HG03378 (cell line): ENCODE measurements around the gene ABHD12B.

Experiments
- ATAC-seq: cut with Tn5 transposase; IDR thresholded peaks from one replicate; pipeline ENCODE4 v1.9.1; 2021; ENCODE audit warnings: mild to moderate bottlenecking, moderate library complexity; ENCODE audit not compliant: unreplicated experiment

Gene ABHD12B

DNA sequence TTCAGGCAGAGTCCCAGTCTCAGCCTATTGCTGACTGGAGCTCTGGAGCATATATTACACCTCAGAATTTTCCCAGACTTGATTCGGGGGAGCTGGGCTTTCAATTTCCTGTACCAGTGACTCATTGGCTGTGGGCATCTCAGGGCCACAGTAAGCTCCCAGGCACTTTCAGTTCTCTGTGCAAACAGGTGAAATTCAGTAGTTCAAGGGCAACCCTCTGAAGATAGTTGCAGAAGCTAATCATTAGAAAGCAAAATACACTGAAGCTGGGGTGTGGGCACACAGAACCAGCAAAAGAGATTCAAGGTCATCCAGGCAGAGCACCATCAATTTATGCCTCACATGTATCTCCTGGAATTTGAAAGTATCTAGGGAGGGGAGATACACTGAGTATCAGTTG is 32.8 kb upstream of the ABHD12B start:
- peak; percentile 53 for ATAC-seq

DNA sequence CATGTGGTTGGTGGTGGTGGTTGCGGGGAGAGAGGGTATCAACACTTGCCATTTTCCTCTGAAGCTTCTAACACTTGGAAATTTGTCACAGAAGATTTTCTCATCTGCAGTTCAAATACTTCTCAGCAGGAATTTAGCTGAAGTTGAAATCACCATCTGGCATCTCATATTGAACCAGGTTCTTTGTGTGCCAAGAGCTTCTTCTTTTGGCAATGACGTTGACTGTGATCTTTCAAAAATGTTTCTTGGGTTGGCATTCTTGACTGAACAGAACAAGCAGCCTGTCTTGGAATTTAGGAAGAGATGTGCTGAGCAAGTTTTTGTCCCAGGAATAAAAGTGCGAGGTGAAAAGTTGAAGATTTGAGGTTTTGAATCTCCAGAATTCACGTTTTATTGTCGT is 32.2 kb upstream of the ABHD12B start:
- no peak for ATAC-seq

GRCh38 chr14:50844391-50844790 is 27.5 kb upstream of the ABHD12B start:
- no peak for ATAC-seq

- ATAC-seq = no peak
Measured at GRCh38 chr14:50845166-50845565, 26.7 kb upstream of the ABHD12B start.

DNA sequence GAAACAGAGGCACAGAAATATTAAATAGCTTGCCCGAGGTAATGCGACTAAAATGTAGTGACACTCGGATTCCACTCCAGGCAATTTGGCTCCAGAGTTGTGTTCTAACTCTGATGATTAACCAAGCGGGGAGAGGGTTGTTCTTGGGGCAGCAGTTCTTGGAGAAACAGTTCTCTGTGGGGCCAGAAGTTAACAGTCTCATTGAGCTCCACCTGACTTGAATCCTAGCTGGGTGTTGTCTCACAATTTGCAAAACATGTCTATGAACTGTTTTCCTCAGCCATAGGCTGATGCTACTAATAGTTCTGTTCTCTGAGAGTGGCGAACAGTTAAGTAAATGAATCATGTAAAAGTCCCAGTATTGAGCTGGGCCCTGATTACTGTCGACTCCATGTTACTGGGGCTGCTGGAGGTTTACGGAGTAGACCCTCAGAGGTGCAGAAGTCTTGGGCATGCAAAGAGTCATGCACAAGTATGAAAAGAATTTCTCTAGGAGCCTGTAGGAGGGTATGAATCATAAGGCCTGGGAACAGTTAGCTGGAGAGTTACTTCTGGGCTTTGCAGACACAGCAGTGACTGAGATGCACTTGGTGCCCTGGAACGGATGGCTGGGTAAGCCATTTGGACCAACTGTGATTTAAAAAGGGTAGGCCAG is 25.5 kb upstream of the ABHD12B start:
- no peak for ATAC-seq

DNA sequence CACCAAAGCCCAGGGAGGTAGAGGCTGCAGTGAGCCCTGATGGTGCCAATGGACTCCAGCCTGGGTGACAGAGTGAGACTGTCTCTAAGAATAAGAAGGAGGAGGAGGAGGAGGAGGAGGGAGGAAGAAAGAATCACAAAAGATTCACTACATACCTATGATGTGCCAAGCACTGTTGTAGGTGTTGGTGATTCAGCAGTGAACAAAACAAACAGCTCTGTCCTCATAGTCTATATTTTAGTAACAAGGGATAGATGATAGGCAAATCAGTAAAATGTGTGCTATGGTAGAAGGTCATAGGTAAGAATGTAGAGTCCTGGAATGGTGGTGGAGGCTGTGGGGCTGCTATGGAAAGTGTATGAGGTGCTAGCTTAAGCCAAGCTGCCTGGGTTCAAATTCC is 18.0 kb upstream of the ABHD12B start:
- ATAC-seq = no peak

- ATAC-seq = no peak
Measured at GRCh38 chr14:50854521-50854920, 17.3 kb upstream of the ABHD12B start.

DNA sequence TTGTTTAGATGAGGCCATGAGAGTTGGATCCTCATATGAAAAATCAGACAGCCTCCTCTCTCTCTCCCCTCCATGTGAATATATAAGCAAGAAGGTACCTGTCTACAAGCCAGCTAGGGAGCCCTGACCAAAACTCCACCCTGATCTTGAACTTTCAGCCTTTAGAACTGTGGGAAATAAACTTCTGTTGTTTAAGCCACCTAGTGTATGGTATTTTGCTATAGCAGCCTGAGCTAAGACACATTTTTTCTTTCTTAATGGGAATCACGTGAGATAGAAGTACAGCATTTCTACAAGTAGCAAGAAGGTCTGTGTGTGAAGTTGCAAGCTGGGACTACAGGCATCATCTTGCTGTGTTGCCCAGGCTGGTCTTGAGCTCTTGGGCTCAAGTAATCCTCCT is 16.3 kb upstream of the ABHD12B start:
- no peak for ATAC-seq

DNA sequence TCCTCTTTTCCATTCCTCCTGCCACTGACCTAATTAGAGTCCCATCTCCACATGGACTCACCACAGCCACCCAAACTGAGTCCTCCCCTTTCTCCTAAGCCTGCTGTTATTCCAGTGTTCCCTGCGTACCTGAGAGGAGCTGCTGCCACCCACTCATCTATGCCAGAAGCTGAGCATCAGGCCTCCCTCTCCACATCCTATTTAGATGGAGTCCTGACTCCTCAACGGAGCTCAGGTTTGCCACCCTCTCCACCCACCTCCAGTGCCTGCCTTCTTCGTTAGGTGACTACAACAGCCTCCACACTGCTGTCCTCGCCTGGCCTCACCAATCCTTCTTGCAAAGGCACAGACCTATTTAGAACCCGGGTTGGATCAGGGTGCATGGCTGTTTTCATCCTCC is 15.2 kb upstream of the ABHD12B start:
- ATAC-seq = no peak

GRCh38 chr14:50859296-50859624 is 12.6 kb upstream of the ABHD12B start:
- ATAC-seq = no peak

DNA sequence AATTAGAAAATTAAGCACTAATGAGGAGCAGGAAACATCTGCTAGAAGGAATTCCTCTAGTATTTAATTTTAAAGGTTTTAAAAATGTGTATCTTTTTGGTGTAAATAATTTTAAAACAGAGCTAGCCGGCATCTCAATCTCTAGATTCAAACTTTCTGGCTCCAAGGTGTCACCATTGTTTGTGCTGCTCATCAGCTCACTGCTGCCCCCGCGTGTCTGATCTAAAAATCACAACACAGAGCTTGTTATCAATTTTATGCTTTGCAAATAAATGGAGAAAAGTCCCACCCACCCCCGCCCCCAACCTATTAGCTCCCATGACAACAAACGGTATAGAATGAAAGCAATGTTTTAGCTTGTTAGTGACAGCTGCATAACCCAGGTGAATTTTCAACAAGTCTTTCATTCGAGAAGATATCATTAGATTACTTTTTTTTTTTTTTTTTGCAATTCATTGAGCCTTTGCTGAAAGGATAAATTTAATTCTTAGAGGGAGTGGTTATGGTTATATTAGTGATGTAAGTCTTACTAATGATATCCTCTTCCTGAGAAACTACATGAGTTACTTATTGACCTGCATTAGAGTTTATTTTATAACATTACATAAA is 11.3 kb upstream of the ABHD12B start:
- ATAC-seq = no peak

DNA sequence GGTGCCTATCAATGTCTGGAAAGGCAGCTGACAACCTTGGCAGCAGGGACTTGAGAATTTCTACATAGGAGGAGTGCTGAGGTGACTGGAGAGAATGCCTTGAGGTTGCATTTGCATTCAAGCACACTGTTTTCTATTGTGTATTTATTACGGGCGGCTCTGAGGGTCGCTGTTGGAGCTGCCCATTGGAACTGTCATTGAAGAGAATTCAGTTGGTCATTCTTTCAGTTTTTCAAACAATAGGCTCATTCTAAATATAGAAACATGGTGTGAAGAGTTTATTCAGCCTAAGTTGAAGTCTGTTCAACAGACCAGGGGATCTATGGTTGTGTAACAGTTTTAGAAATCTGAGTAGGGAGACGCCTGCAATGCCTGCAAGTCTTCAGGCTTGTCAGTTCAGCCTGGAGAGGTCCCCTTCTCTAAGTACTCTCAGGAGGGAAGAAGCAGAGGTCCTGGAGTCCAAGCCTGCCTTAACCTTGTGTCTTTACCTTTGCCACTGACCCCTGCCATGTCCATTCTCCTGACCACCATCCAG is 9.8 kb upstream of the ABHD12B start:
- no peak for ATAC-seq

GRCh38 chr14:50864237-50864636 is 7.6 kb upstream of the ABHD12B start:
- ATAC-seq = no peak

DNA sequence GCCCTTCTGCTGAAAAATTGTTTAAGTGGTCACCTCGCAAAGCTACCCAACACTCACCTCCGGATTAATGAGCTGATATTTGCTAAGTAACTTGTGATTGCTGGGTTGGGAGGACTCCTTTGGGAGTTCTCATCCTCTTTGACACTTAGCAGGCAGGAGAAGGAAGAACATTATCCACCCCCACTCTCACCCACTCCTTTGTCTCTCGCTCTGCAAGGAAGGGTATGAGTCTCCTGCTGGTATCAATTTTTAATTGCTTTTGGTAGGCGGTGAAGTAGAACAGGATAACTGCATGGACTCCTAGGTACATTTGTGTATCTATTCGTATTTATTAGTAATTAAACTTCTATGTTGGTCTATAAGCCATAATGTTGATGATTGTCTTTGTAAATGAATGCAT is 6.9 kb upstream of the ABHD12B start:
- no peak for ATAC-seq

- ATAC-seq = no peak
Measured at GRCh38 chr14:50865391-50866076, 6.3 kb upstream of the ABHD12B start.

DNA sequence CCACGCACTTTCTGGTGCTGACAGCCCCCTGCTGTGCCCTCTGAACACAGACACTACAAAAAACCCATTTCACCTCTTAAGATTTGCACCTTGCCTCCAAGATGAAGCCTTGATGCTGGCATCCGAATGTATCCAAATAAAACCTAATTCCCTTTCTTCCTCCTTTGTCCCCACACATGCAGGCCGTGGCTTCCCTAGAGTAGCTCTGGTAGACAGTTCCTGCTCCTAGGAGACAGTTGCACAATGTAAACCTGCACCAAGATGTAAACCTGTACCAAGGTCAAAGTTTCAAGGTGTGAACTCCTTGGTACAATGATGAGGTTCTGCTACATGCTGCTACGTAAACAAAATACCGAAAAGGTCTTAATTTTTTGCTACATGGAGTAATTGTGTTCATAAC is 625 bp upstream of the ABHD12B start:
- ATAC-seq = no peak

- no peak for ATAC-seq
Measured at GRCh38 chr14:50874757-50875156, 2.9 kb downstream of the ABHD12B start.

DNA sequence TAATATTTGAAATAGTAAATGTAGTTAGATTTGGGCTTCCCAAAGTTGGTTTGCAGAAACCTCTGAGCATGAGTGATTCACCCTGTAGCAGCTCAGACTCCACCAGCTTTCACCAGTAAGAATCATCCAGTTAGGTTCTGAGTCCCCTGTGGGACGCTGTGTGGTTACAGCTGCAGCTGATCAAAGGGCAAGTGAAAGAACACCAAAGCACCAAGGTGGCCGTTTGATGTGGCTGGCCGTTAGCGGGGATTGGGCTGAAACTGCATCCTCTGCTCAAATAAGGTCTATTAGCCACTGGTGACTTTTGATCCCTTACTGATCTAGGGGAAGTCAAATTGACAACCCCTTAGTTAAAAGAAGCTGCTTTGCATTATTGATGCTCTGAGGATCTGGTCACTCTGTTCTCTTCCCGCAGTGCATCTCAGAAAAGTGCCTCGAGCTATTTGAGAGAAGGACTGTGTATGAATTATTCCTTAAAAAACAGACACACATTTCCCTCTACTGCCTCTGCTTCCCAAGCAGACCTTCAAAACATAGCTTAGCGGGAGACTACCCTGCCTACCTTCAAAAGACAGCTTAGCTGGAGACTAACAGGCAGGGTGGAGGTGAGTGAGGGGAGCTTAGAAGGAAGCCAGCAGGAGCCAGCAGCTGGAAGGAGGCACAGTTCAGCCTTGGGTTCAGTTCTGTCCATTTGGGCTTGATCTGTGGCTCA is 3.7 kb downstream of the ABHD12B start:
- ATAC-seq = peak; percentile 94

GRCh38 chr14:50882932-50883826 is 11.3 kb downstream of the ABHD12B start:
- ATAC-seq = no peak

- ATAC-seq = no peak
Measured at GRCh38 chr14:50883827-50884197, 12.0 kb downstream of the ABHD12B start.

DNA sequence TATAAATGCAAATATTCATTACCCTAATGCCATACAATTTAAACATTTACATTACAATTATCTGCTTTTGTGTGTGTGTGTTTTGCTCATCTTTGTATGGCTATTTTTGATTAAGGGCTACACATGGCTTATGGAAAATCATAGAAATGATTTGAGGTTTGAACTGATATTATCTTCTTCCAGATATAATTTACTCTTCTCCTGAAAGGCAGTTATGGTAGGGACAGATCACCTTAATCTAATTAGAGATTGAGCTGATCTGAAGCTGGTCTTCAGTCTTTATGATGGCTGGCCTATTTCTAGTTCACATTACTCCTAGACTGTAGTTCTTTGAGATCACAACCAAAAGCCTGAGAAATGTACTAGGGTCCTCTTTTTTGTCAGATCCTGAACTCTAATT is 15.6 kb downstream of the ABHD12B start:
- ATAC-seq = no peak
